Lower leg skin (tissue), 4 donors: Measurements from ENCODE around the gene OSBP2. TPM values are rescaled to one million over a fixed set of nuclear protein-coding genes. Genes with fewer than 3 reads are reported as not detected.

Source experiments
- DNase-seq, 2 donors: peaks; one replicate each; pipeline ENCODE4 v3.0.0-alpha.2; 2019; ENCODE audit warnings: low spot score in 2 of 2
- H3K4me3 ChIP-seq: fragments of 200-600 bp; sonication (generic); 2 replicates; pipeline ENCODE4 v1.5.1; 2017; ENCODE audit warnings: mild to moderate bottlenecking, low read depth; ENCODE audit not compliant: poor library complexity, severe bottlenecking
- CTCF ChIP-seq, 3 donors: fragments of 450-650 bp; IDR thresholded peaks; one replicate each; pipeline ENCODE4 v1.5.1; 2016; ENCODE audit warnings: antibody characterized with exemption in 3 of 3, mild to moderate bottlenecking in 3 of 3, moderate library complexity in 2 of 3
- POLR2A ChIP-seq, 2 donors: fragments of 450-650 bp; IDR thresholded peaks; one replicate each; pipeline ENCODE4 v1.6.1; 2016 to 2017; ENCODE audit warnings: antibody characterized with exemption in 2 of 2, mild to moderate bottlenecking in 1 of 2, moderate library complexity in 1 of 2
- WGBS, 2 donors: methylation state at CpG; one replicate each; pipeline ENCODE4 v1.1.5; 2018; 5-methylcytosine and 5-hydroxymethylcytosine counted together
- intact Hi-C: fragments of 100-400 bp; cut with DNase I; formaldehyde crosslinking; loops from one replicate; pipeline ENCODE4 v1.15.0; 2023; ENCODE audit warnings: low total_unique reads
- total RNA-seq, 4 donors: library from RNA; depleted of rRNA; stranded (reverse); fragments of >200 nt; gene quantifications; one replicate each; pipeline ENCODE4 v1.1.0, GENCODE V29; 2016

OSBP2 gene
- total RNA-seq, 4 donors from 2014 or later = 7.2 to 13.3 (median 10.0) TPM

GRCh38 chr22:30830907-30831306 lies 136.2 kb downstream of the OSBP2 start:
- no peak for TF ChIP-seq CTCF (IDR thresholded peaks at IDR 0.05)
- TF ChIP-seq POLR2A (IDR thresholded peaks at IDR 0.05) = no peak
- intact Hi-C loops = no loop called here
- DNase-seq = peak; percentile 74 to 76
- no peak overlapping the region for H3K4me3 ChIP-seq
- WGBS, 2 donors = 18 to 20% methylated on average over 7 of the region's 7 CpGs

GRCh38 chr22:30832407-30832987 lies 137.8 kb downstream of the OSBP2 start:
- no peak overlapping the region for H3K4me3 ChIP-seq
- intact Hi-C loops = no loop called here
- TF ChIP-seq POLR2A (IDR thresholded peaks at IDR 0.05) (no peak), CTCF (IDR thresholded peaks at IDR 0.05) (no peak)
- peak in 1 of 2 donors; percentile 63 for DNase-seq
- 90 to 94% methylated on average over 6 of the region's 6 CpGs for WGBS, 2 donors

DNA sequence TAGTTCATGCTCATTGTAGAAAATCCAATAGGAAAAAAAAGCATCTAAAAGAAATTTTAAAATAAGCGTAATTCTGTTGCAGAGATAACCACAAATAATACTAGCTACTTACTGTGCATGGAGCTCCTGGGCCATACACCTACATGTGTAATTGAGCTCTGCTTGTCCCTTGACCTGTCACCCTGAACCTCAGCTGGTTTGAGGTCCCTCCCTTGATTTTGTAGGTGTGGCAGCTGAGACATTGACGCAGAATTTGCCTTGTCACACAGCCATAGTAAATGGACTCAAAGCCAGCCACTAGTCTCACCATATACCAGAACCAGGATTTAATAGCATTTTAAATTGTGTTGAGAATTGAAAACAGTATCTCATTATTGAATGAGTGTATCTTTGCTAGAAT lies 138.6 kb downstream of the OSBP2 start:
- no peak overlapping the region for H3K4me3 ChIP-seq
- WGBS, 2 donors = 77 to 82% methylated on average over 2 of the region's 2 CpGs
- no peak for DNase-seq
- TF ChIP-seq CTCF (IDR thresholded peaks at IDR 0.05) (no peak), POLR2A (IDR thresholded peaks at IDR 0.05) (no peak)
- intact Hi-C loops = no loop called here

DNA sequence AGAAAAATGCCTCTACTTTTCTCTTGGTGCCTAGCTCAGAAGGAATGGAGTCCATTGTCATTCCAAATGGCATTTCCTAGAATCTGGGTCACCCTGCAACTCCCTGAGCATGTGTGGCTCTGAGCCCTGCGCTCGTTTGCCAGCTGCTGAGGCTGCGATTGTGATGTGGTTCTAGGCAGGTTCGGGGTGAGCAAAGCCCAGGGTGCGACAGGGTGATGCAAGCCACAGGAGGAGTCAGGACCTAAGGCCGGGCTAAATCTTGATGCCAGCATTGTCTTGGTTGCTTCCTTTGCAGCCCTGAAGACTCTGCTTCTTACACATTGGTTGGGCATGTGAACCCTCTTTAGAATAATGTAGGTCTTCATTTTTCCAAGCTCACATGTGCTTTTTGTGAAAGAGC lies 142.9 kb downstream of the OSBP2 start:
- DNase-seq = peak; percentile 44 to 72
- 37 to 52% methylated on average over 6 of the region's 6 CpGs for WGBS, 2 donors
- TF ChIP-seq CTCF (IDR thresholded peaks at IDR 0.05) = no peak
- TF ChIP-seq POLR2A (IDR thresholded peaks at IDR 0.05) = no peak
- intact Hi-C loops = no loop called here
- H3K4me3 ChIP-seq = no peak overlapping the region

DNA sequence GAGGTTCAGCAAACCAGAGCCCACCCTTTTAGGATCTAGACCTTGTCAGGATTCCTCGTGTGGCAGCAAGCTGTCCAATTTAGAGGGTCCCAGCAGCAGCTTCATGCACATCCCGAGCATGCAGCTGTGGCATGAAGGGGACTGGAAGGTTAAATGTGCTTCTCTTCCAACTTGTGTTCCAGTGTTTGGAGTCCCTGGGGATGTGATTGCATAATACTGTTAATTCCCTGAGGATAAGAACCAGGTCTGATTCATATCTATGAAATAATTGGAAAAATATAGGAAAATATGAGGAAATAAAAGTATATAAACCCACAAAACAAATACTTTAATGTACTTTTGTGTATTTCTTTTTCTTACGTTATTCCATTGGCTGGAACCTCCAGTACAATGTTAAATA lies 143.4 kb downstream of the OSBP2 start:
- intact Hi-C loops = no loop called here
- WGBS, 2 donors = 53 to 59% methylated on average over 3 of the region's 3 CpGs
- H3K4me3 ChIP-seq = no peak overlapping the region
- TF ChIP-seq CTCF (IDR thresholded peaks at IDR 0.05) (no peak), POLR2A (IDR thresholded peaks at IDR 0.05) (no peak)
- DNase-seq = no peak

DNA sequence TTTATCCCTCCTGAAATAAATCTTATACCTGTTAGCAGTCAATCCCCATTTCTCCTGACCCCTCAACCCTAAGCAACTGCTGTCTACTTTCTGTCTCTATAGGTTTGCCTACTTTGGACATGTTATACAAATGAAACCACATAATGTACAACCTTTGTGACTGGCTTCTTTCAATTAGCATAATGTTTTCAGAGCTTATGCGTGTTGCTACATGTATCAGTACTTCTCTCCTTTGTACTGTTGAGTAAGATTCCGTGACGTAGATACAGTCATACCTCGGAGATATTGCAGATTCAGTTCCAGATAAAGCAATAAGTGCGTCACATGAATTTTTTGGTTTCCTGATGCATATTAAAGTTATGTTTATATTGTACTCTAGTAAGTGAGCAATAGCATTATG lies 146.6 kb downstream of the OSBP2 start:
- H3K4me3 ChIP-seq = no peak overlapping the region
- 56 to 66% methylated on average over 5 of the region's 5 CpGs for WGBS, 2 donors
- DNase-seq = peak in 1 of 2 donors; percentile 12
- intact Hi-C loops = no loop called here
- TF ChIP-seq CTCF (IDR thresholded peaks at IDR 0.05) (no peak), POLR2A (IDR thresholded peaks at IDR 0.05) (no peak)
